ENCODE results near the gene MAML2. TPM values are rescaled to one million over a fixed set of nuclear protein-coding genes. Genes with fewer than 3 reads are reported as not detected.

The MAML2 gene
- total RNA-seq, 1 experiment from 2014 or later, result 2.7 TPM

GRCh38 chr11:96158126-96158525 lies 184.9 kb downstream of the MAML2 start:
- no peaks in the 10 kb centered on the region for H3K79me2 ChIP-seq (ENCODE audit: insufficient read depth, low read length)
- H3K56ac ChIP-seq (ENCODE audit: insufficient read length, low read depth, low read length), result no peak overlapping the region
- H3K9ac ChIP-seq (ENCODE audit: extremely low read depth, insufficient read length, low read length), result no peak overlapping the region
- H3K27ac ChIP-seq (ENCODE audit: insufficient read length, low read depth, low read length), result no peak overlapping the region
- no peak overlapping the region for H2BK20ac ChIP-seq (ENCODE audit: low read depth, low read length, poor library complexity, severe bottlenecking)
- TF ChIP-seq, protein P1, sequence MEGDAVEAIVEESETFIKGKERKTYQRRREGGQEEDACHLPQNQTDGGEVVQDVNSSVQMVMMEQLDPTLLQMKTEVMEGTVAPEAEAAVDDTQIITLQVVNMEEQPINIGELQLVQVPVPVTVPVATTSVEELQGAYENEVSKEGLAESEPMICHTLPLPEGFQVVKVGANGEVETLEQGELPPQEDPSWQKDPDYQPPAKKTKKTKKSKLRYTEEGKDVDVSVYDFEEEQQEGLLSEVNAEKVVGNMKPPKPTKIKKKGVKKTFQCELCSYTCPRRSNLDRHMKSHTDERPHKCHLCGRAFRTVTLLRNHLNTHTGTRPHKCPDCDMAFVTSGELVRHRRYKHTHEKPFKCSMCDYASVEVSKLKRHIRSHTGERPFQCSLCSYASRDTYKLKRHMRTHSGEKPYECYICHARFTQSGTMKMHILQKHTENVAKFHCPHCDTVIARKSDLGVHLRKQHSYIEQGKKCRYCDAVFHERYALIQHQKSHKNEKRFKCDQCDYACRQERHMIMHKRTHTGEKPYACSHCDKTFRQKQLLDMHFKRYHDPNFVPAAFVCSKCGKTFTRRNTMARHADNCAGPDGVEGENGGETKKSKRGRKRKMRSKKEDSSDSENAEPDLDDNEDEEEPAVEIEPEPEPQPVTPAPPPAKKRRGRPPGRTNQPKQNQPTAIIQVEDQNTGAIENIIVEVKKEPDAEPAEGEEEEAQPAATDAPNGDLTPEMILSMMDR (conservative IDR thresholded peaks at IDR 0.05), result no peak
- no peak overlapping the region for H2AK5ac ChIP-seq (ENCODE audit: insufficient read length, low read length)
- H3K79me1 ChIP-seq (ENCODE audit: insufficient read depth, low read depth, low read length, poor library complexity, severe bottlenecking), result no peaks in the 10 kb centered on the region
- H4K20me1 ChIP-seq (ENCODE audit: control insufficient read depth, insufficient read depth, insufficient read length), result no peaks in the 10 kb centered on the region
- no peak overlapping the region for H2BK15ac ChIP-seq (ENCODE audit: low read depth, low read length)
- H2AFZ ChIP-seq (ENCODE audit: low read length), result no peak overlapping the region
- no peaks in the 10 kb centered on the region for H3K9me3 ChIP-seq (ENCODE audit: control insufficient read depth, low read depth, low read length)
- H3K23me2 ChIP-seq (ENCODE audit: insufficient read length, low read depth, low read length, poor library complexity, severe bottlenecking), result no peaks in the 10 kb centered on the region
- no peak overlapping the region for H4K8ac ChIP-seq (replicated peaks; ENCODE audit: insufficient read length, low read depth, low read length)
- H3K23ac ChIP-seq (ENCODE audit: insufficient read length, low read depth, low read length), result no peak overlapping the region
- H2BK12ac ChIP-seq (ENCODE audit: insufficient read length, low read depth, low read length), result no peak overlapping the region
- WGBS (ENCODE audit: extremely low coverage, insufficient read length, low lambda C conversion rate), result no CpG with 5 or more reads among the region's 1 CpG
- no peak overlapping the region for H3K4ac ChIP-seq (ENCODE audit: low read depth, low read length)
- H3K4me1 Mint-ChIP-seq, result peaks cover 27 to 44% of the 10 kb centered on the region in 2 experiments
- H3K4me1 ChIP-seq (ENCODE audit: insufficient read depth, low read length), result peaks cover 10% of the 10 kb centered on the region; the same call in 1 of the 2 replicates
- no peak overlapping the region for H2BK120ac ChIP-seq (ENCODE audit: low read depth, low read length, poor library complexity, severe bottlenecking)
- H3K4me2 ChIP-seq (ENCODE audit: insufficient read depth, insufficient read length, low read length), result no peak overlapping the region
- H3K4me3 Mint-ChIP-seq, result no peak overlapping the region
- H3K27ac Mint-ChIP-seq, result no peak overlapping the region
- H3K36me3 Mint-ChIP-seq (ENCODE audit: insufficient read depth in 1 of 3, low read depth in 3 of 3), result no peaks in the 10 kb centered on the region
- H3K27me3 Mint-ChIP-seq (ENCODE audit: low read depth), result no peaks in the 10 kb centered on the region
- DNase-seq, result no peak
- H3K9me3 Mint-ChIP-seq, result no peaks in the 10 kb centered on the region
- no peaks in the 10 kb centered on the region for H3K27me3 ChIP-seq (ENCODE audit: insufficient read depth, low read length)
- no peak overlapping the region for H3K18ac ChIP-seq (ENCODE audit: insufficient read length, low read depth, low read length)
- H3T11ph ChIP-seq (ENCODE audit: low read length), result no peak overlapping the region
- H3K14ac ChIP-seq (ENCODE audit: insufficient read depth, low read length), result no peak overlapping the region
- no peak overlapping the region for H4K91ac ChIP-seq (ENCODE audit: insufficient read length, low read depth, low read length)
- H2BK5ac ChIP-seq (ENCODE audit: insufficient read length, low read length), result no peak overlapping the region
- no peak overlapping the region for H4K5ac ChIP-seq (ENCODE audit: insufficient read length, low read depth, low read length)
